H1 (cell line): Measurements from ENCODE around the gene TARS3.
"Not testable (repeated sequence)": the region's sequence is repeated elsewhere in the genome, so short reads cannot be mapped to it uniquely, and the experiment has no call there.

Source experiments
- ATF3 ChIP-seq: IDR thresholded peaks from 2 replicates; pipeline ENCODE4 v1.6.1; 2011; ENCODE audit warnings: low read depth, mild to moderate bottlenecking, low read length; ENCODE audit not compliant: insufficient read depth
- CEBPB ChIP-seq: IDR thresholded peaks from 2 replicates; pipeline ENCODE4 v1.6.1; 2012; ENCODE audit warnings: low read depth, low read length
- EP300 ChIP-seq, 2 experiments: IDR thresholded peaks; 1 replicate in 1 of 2; 2 replicates in 1 of 2; pipeline ENCODE4 v1.6.1; 2011 to 2012; ENCODE audit warnings: low read depth in 2 of 2, low read length in 2 of 2, mild to moderate bottlenecking in 2 of 2, borderline replicate concordance in 1 of 2, inconsistent platforms in 1 of 2, moderate library complexity in 1 of 2
- POLR2A ChIP-seq, 2 experiments: IDR thresholded peaks; 1 replicate in 1 of 2; 2 replicates in 1 of 2; pipeline ENCODE4 v1.6.1; 2011; ENCODE audit warnings: low read depth in 2 of 2, low read length in 2 of 2, mild to moderate bottlenecking in 2 of 2; ENCODE audit errors: control extremely low read depth in 1 of 2
- POLR2AphosphoS5 ChIP-seq: IDR thresholded peaks from 2 replicates; pipeline ENCODE4 v1.6.1; 2011; ENCODE audit warnings: low read depth, low read length
- RXRA ChIP-seq: IDR thresholded peaks from 2 replicates; pipeline ENCODE4 v1.6.1; 2011; ENCODE audit warnings: low read depth, mild to moderate bottlenecking, low read length, moderate library complexity; ENCODE audit not compliant: insufficient read depth
- SIN3A ChIP-seq, 2 experiments: IDR thresholded peaks in 1 of 2; conservative IDR thresholded peaks in 1 of 2; 2 replicates each; pipeline ENCODE4 v1.6.1; 2011 to 2012; ENCODE audit warnings: low read length in 2 of 2, improper control_type of control experiment in 1 of 2, low read depth in 1 of 2, mild to moderate bottlenecking in 1 of 2
- SUZ12 ChIP-seq: fragments of 200-600 bp; sonication (generic); IDR thresholded peaks from 2 replicates; pipeline ENCODE4 v1.6.1; 2012; ENCODE audit warnings: mild to moderate bottlenecking, inconsistent platforms, low read length, moderate library complexity, mixed read lengths

GRCh38 chr15:101746716-101747082 is 22.4 kb upstream of the TARS3 start:
- not testable (repeated sequence) for TF ChIP-seq RXRA; POLR2AphosphoS5; POLR2A (IDR thresholded peaks at IDR 0.05; ENCODE audit: control extremely low read depth in 1 of 2, low read depth in 2 of 2, low read length in 2 of 2); SIN3A (conservative IDR thresholded peaks at IDR 0.05 in 1 of 2, IDR thresholded peaks at IDR 0.05 in 1 of 2; ENCODE audit: low read depth in 1 of 2, low read length in 2 of 2); ATF3; SUZ12; EP300 (IDR thresholded peaks at IDR 0.05; ENCODE audit: borderline replicate concordance in 1 of 2, low read depth in 2 of 2, low read length in 2 of 2); CEBPB
